ENCODE measurements around the gene SLC35E2B.
"Not testable (repeated sequence)": the region's sequence is repeated elsewhere in the genome, so short reads cannot be mapped to it uniquely, and the experiment has no call there.

Gene SLC35E2B

DNA sequence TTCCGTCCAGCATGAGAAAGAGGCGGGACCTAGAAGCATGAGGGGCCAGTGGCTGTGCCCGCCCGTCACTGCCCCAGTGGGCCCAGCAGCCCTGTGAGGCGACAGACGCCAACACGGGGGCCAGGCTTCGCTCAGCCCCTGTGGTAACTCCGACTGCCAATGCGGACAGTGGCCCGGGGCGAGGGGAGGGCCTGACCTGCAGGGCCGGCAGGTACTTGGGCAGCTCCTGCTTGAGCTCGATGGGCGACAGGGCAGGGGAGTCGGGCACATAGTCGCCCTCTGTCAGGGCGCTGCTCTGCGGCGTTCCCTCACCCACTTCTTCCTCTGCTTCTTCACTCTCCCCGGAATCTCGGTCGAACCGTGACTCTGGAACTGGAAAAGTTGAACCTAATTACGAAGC is 52.5 kb downstream of the SLC35E2B start:
- DNase-seq (ENCODE audit: low read depth in 2 of 2): not testable (repeated sequence)

DNA sequence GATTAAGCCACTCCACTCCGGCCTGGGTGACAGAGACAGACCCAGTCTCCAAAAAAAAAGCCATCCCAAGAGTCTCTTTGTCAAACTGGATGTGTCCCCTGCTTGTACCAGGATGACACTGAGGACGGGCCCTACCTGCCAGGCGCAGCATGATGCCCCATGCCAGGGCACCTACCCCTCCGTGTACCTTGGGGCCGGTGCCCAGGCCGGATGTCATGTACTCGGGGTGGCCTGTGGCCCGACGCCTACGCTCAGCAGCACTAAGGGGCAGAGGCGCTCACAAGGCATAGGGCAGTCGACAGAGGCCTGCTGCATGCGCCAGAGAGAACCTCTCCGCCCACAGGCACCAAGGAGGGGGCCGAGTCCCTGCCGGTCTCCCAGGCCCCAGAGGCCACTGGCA is 53.2 kb downstream of the SLC35E2B start:
- DNase-seq (ENCODE audit: low read depth in 2 of 2): not testable (repeated sequence)

- not testable (repeated sequence) for DNase-seq (ENCODE audit: low read depth in 2 of 2)
Observed at GRCh38 chr1:1638528-1638927, 54.1 kb downstream of the SLC35E2B start.

- DNase-seq (ENCODE audit: low read depth in 2 of 2): not testable (repeated sequence)
Observed at GRCh38 chr1:1637479-1637875, 55.1 kb downstream of the SLC35E2B start.

DNA sequence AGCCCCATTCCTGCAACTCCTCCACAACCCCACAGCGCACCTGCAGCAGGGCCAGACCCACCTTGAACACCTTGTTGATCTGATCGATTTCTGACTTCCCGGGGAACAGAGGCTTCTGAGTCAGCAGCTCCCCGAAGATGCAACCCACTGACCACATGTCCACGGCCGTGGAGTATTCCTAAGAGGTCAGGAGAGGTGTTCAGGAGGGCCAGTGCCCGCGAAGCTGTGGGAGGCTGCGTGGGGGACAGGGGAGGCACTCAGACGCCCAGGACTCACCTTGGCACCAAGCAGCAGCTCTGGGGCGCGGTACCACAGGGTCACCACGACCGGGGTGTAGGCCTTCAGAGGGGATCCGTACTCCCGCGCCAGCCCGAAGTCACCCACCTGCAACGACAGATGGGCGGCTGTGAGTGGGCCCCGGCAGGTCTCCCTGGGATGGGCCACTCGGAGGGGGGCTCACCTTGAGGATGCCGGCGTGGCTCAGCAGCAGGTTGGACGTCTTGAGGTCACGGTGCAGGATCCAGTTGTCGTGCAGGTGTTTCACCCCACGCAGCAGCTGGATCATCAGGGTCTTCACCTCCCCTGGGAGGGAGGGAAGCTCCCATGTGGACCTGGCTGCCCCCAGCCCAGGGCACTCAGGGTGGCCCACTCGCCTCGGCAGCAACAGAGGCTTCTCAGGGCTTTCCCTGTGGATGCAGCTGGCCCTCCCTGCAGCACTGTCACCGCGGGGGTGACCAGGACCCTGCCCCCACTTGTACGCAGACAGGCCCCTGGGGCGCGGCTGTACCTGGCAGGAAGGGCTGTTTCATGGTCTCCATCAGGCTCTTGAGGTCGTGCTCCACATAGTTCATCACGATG is 55.7 kb downstream of the SLC35E2B start:
- DNase-seq (ENCODE audit: low read depth in 2 of 2): not testable (repeated sequence)

DNA sequence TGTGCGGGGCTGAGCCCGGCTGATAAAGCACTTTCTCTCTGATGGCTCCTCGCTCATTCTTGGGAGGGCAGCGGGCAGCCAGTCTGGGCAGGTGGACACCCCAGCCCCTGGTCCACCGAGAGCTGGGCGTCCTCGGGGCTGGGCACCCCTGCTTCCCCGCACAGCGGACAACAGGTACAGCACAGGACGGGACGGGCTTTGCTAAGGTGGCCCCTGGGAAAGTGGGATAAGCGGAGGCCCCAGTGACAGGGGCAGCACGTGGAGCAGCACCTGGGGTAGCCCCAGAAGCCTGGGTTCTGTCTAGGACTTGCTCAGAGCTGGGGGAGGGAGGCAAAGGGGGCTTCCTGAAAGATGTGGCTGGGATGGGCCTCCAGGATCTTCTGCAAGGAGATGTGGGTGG is 58.0 kb downstream of the SLC35E2B start:
- DNase-seq (ENCODE audit: low read depth in 2 of 2): not testable (repeated sequence)

- not testable (repeated sequence) for DNase-seq (ENCODE audit: low read depth in 2 of 2)
Observed at GRCh38 chr1:1633409-1633808, 59.2 kb downstream of the SLC35E2B start.

DNA sequence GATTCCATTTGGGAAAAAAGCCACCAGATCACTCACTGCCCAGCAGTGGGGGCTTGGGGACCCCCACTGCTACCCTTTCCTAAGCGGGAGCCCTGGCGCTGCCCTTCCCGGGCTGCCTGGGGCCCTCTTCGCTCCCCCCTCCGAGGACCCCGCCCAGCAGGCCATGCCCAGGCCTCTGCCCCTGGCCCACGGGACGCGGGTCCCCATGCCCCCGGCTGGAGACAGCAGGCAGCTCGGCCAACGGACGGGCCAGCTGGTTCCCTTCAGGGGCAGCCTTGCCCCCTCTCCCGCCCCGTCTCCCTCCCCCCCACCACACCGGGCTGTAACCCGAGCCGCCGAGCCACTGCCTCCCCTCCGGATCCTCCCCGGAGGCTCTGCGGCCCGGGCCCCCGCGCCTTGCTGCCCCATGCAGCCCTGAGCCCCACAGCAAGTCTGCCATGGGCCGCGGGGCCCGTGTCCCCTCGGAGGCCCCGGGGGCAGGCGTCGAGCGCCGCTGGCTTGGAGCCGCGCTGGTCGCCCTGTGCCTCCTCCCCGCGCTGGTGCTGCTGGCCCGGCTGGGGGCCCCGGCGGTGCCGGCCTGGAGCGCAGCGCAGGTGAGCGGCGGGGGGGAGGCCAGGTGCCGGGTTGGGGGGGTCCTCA is 60.7 kb downstream of the SLC35E2B start, which contains the start of gene MMP23B:
Gene MMP23B, plus strand, starts transcription at position 392 of the 639 bp plus-strand sequence. Its CDS starts 46 bp downstream, at position 438.
- DNase-seq (ENCODE audit: low read depth in 2 of 2): no peak

- DNase-seq (ENCODE audit: low read depth in 2 of 2): no peak
Observed at GRCh38 chr1:1630965-1631781, 61.4 kb downstream of the SLC35E2B start.

DNA sequence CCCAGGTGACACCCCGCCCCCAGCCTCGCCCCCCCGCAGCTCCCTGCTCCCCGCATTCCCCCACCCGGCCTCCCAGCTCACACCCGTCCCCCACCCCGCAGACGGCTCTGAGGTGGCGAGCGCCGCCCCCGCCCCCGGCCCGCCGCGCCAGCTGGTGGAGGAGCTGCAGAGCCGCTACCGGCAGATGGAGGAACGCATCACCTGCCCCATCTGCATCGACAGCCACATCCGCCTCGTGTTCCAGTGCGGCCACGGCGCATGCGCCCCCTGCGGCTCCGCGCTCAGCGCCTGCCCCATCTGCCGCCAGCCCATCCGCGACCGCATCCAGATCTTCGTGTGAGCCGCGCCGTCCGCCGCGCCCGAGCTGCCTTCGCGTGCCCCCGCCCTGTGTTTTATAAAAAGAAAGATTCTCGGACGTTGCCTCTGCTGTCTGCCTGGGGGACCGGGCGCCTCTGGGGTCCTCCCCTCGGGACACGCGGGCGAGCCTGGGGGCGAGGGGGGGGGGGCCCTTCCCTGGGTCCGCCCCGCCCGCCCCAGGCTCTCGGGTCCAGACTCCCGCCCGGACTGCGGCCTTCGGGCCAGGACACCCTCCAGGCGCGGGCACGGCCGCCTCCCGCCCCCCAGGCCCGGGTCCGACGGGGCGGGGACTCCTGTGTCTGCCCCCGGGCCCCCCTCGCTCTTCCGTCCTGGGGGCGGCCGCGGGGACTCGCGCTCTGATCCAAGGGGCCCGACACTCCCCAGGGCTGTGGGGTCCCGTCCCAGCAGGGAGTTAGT is 62.2 kb downstream of the SLC35E2B start:
- DNase-seq (ENCODE audit: low read depth in 2 of 2): peak; percentile 88 to 90

DNA sequence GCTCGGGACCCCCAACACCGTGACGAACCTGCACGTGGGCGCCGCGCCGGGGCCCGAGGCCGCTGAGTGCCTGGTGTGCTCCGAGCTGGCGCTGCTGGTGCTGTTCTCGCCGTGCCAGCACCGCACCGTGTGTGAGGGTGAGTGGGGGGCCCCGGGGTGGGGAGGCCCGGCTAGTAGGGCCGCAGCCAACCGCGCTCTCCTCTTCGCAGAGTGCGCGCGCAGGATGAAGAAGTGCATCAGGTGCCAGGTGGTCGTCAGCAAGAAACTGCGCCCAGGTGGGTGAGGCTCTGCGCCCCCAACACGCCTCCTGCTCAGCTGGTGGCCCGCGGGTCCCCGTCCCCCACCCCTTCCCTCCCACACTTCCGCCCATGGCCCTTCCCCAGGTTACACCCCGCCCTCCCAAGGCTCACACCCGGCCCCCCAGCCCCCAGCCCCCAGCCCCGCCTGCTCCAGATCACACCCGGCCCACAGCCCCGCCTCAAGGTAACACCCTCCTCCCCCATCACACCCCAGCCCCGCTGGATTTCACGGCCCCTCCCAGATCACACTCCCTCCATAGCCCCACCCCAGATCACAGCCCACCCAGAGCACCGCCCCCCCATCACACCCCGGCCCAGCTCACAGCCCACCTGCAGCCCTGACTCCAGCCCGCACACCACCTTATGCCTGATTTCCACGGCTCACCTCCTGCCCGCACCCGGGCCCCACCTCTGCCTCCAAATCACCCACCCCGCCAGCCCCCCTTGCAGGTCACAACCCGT is 63.0 kb downstream of the SLC35E2B start:
- peak; percentile 50 for DNase-seq (ENCODE audit: low read depth in 2 of 2)

DNA sequence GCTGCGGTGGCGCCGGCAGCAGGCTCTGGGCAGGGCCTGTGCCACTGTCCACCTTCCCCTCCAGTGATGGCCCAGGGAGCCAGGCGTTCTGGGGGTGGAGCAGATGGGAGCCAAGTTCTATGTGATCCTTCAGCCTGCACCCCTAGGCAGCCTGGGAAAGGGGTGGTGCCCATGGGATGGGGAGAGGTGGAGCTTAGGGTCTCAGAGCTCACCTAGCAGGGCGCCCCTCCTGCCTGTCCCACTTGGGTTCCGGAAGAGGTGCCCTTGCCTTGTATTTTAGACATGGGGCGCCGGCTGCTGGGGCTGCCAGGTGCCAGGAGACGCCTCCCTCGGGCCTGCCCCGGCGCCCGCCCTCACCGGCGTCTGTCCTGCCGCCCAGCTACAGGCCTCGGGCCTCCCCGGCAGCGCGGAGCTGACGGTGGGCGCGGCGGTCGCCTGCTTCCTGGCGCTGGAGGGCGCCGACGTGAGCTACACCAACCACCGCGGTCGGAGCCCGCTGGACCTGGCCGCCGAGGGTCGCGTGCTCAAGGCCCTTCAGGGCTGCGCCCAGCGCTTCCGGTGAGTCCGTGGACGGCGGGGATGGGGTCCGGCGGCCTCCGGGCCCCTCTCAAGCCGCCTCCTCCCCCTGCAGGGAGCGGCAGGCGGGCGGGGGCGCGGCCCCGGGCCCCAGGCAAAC is 63.7 kb downstream of the SLC35E2B start:
- DNase-seq (ENCODE audit: low read depth in 2 of 2): peak in 1 of 2 donors; percentile 40

DNA sequence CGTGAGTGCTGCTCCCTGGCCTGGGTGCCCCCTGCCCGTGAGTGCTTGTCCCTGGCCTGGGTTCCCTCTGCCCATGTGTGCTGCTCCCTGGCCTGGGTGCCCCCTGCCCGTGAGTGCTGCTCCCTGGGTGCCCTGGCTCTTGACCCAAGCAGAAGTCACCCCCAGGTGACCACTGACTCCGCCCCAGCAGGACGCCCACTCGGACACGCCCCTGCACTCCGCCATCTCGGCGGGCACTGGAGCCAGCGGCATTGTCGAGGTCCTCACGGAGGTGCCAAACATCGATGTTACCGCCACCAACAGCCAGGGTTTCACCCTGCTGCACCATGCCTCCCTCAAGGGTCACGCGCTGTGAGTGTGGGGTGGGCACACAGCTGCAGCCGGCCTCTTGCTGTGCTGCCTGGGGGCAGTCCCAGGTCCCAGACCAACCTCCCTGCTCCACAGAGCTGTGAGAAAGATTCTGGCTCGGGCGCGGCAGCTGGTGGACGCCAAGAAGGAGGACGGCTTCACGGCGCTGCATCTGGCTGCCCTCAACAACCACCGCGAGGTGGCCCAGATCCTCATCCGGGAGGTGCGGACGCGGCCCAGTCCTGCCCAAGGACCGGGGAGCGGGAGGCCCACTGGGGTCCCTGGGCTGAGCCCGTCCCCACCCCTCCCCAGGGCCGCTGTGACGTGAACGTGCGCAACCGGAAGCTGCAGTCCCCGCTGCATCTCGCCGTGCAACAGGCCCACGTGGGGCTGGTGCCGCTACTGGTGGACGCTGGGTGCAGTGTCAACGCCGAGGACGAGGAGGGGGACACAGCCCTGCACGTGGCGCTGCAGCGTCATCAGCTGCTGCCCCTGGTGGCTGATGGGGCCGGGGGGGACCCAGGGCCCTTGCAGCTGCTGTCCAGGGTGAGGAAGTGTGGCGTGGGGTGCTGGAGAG is 64.5 kb downstream of the SLC35E2B start:
- no peak for DNase-seq (ENCODE audit: low read depth in 2 of 2)

DNA sequence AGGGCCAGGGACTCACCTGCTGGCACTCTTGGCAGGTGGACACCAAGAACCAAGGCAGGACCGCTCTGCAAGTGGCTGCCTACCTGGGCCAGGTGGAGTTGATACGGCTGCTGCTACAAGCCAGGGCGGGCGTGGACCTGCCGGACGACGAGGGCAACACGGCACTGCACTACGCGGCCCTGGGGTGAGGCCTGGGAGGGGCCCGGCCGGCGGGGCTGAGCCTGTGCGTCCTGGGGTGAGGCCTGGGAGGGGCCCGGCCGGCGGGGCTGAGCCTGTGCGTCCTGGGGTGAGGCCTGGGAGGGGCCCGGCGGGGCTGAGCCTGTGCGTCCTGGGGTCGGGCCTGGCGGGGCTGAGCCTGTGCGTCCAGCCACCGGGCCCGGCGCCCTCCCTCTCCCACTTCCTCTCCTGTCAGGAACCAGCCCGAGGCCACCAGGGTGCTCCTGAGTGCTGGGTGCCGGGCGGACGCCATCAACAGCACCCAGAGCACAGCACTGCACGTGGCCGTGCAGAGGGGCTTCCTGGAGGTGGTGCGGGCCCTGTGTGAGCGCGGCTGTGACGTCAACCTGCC is 65.2 kb downstream of the SLC35E2B start:
- DNase-seq (ENCODE audit: low read depth in 2 of 2): no peak

- no peak for DNase-seq (ENCODE audit: low read depth in 2 of 2)
Observed at GRCh38 chr1:1626207-1627141, 66.1 kb downstream of the SLC35E2B start.

DNA sequence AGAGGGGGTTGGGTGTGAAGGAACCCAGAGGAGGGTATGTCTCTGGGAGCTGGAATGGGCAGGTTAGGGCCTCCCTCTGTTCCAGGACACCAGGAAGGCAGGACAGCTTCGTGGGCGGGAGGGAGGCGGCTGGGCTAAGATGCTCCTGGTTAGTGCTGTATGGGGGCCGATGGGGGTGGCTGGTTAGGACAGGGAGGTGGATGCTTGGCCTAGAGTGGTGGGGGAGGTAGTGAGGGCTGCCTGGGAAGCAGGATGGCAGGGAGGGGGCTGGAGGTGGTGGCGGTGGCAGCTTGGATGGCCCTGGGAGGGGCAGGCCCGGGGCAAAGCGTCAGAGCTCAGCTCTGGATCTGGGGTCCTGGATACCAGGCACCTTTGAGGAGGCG is 66.8 kb downstream of the SLC35E2B start:
- DNase-seq (ENCODE audit: low read depth in 2 of 2): no peak

DNA sequence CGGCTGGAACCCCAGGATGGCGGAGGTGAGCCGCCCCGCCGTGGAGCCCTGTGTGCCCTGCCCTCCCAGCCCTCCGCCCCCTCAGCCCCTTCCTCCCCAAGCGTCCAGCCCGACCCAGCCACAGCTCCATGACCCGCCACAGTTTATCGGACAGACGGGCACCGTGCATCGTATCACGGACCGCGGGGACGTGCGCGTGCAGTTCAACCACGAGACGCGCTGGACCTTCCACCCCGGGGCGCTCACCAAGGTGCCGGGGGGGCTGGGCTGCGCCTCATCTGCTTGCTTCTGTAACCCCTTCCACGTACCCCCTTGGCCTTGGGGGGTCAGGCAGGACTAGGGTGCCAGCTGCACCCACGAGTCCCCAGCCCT is 67.2 kb downstream of the SLC35E2B start:
- DNase-seq (ENCODE audit: low read depth in 2 of 2): no peak
